Hindlimb muscle (tissue), 1 donor: ENCODE data around the gene ERP29. TPM values are rescaled to one million over a fixed set of nuclear protein-coding genes. Genes with fewer than 3 reads are reported as not detected.

ENCODE experiments used
- DNase-seq: peaks from one replicate; pipeline ENCODE4 v3.0.0-alpha.2; 2013
- polyA plus RNA-seq: library from polyadenylated mRNA; unstranded; fragments of 120-200 nt; gene quantifications from one replicate; pipeline ENCODE4 v1.2.1, GENCODE V29; 2013; ENCODE audit not compliant: insufficient read length

ERP29 gene
- polyA plus RNA-seq, 1 donor, result 63.5 TPM

DNA sequence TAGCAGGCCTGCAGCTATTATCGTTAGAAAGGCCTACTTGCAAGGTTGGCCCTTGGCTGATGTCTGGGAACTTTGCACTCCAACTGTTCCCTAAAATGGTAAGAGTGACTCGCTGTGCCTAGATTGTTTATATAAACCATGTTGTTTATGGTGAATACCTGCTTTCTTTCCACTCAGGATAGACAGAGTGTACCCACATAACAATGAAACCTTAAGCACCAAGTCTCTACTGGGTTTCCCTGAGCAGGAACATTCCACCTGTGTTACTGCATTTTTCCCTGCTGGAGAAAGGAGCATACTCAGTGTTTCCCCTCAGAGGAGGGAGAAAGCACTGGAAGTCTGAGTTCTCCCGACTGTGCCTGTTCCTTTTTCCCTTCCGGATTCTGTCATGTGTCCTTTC, 32.8 kb downstream of the ERP29 start:
- no peak for DNase-seq

- no peak for DNase-seq
Measured at GRCh38 chr12:112049351-112049750, 36.1 kb downstream of the ERP29 start.

DNA sequence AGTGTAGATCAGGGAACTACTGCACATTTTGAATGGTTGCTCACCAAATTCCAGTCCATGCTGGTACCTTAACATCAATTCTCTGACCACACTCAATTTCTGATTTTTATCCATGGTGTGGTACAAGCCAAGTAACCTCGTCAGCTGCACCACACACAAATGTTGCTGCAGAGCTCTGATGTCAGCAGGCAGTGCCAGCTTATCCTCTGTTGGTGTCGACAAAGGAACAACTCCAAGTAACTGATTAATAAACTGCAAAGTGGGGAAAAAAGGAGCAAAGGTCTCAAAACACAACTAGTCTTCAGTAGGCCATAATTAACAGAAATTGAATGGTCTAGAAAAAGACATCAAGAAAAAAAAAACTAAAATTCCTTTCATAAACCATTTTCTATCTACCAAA, 47.9 kb downstream of the ERP29 start:
- no peak for DNase-seq

DNA sequence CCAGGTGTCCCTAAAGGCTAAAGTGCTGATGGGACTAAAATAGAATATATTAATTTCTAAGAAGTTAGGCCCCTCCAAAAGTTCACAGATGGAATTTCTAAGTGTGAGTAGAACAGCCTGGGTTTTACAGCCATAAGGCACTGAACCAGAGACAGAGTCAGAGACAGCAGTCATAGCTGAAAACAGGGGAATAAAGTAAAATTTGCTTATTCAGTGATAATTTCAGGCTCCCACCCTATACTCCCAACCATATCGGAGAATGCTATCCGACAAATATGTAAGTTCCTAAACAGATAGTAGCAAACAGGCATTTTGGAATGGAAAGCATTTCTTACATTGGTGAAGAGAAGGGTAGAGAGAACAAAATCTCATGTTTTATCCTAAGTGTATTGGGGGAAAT, 50.0 kb downstream of the ERP29 start:
- no peak for DNase-seq

GRCh38 chr12:112066566-112066965, 53.3 kb downstream of the ERP29 start:
- DNase-seq, result no peak

Other genes with a start within 250 kb of the ERP29 start
- gene ALDH2, start 246.5 kb upstream of the ERP29 start, polyA plus RNA-seq, result 36.6 TPM
- gene MAPKAPK5, start 171.2 kb upstream of the ERP29 start, polyA plus RNA-seq, result 36.5 TPM
- 12.1 TPM for gene TMEM116, start 261 bp upstream of the ERP29 start, polyA plus RNA-seq
- gene NAA25, start 95.4 kb downstream of the ERP29 start, polyA plus RNA-seq, result 23.2 TPM
- 21.2 TPM for gene TRAFD1, start 112.1 kb downstream of the ERP29 start, polyA plus RNA-seq